Femur (tissue), 1 donor: Measurements from ENCODE around the gene RTN4RL1.

Experiments
- DNase-seq: peaks from one replicate; pipeline ENCODE4 v3.0.0-alpha.2; 2017

The RTN4RL1 gene, protein sequence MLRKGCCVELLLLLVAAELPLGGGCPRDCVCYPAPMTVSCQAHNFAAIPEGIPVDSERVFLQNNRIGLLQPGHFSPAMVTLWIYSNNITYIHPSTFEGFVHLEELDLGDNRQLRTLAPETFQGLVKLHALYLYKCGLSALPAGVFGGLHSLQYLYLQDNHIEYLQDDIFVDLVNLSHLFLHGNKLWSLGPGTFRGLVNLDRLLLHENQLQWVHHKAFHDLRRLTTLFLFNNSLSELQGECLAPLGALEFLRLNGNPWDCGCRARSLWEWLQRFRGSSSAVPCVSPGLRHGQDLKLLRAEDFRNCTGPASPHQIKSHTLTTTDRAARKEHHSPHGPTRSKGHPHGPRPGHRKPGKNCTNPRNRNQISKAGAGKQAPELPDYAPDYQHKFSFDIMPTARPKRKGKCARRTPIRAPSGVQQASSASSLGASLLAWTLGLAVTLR

DNA sequence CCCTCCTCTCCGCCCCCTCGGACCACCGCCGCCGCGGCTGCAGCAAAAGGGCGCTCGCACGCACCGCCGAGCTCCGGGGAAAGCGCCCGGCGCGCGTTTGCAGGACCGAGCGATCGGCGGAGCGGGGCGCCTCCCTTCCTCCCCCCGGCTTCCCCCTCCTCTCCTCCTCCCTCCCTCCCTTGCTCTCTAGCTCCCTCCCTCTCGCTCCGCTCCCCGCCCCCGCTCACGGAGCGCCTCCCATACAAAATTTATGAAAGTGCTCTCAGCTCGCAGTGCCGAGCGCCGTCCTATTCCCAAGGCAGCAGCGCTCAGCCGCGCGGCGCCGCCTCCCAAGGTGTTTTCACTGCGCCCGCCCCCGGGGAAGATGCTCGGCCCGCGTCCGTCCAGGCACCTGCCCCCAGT, at the start of gene RTN4RL1:
Gene RTN4RL1, minus strand, starts transcription at position 115 of the 402 bp plus-strand sequence. CDS start 469 bp downstream, outside the sequence.
- peak; percentile 68 for DNase-seq

DNA sequence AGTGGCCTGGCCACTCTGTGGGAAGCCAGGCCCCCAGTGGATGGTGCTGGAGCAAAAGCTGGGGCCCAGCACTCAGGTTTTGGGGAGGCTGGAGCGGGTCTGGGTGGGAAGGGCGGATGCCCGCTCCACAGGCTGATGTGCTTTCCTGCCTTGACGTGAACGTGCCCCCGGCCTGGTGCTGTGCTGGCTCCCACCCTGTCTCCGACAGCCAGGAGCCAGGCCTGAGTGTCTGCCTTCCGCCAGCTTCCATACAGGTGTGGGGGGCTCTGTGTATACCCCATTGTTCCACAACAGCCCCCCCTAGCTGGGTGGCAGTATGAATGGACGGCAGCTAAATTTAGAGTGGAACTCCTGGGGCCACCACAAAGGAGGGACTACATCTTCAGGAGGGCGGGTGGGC, 49.8 kb upstream of the RTN4RL1 start:
- DNase-seq = no peak

DNA sequence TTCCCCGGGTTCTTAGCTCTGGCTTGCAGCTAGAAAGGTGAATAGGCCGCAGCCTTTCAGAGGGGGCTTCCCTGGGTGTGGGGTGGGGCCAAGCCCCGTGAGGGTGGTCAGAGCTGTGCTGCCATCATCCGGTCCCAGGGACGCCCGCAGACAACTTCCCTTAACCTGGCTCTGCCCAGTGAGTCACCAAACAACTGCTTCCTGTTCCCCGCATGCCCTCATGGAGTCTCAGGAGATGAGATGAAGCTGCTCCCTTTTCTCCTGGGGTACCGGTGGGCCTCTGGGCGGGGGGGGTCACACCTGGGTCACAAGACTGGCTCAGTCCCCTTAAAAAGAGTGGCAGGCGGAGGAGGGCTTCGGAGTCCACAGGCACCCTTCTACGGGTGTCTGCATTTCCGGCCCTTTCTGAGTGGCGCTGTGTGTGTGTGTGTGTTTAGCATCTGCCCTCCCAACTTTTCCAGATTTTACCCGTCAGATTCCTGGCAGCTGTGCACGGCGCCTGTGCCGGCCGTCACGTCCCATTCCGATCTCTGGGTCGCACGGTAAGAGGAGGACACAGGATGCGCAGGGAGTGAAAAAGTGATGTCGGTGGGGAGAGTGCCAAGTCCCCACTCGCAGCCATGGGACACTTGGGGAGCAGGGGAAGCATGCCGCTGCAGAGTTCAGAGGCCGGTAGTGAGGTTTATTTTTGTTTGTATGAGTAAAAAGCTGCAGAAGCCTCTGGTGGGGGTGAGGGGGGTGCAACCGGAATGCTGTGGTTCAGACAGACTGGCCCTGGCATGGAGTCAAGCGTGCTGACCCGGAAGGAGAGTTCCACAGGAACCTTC, 46.5 kb upstream of the RTN4RL1 start:
- DNase-seq = peak; percentile 56

DNA sequence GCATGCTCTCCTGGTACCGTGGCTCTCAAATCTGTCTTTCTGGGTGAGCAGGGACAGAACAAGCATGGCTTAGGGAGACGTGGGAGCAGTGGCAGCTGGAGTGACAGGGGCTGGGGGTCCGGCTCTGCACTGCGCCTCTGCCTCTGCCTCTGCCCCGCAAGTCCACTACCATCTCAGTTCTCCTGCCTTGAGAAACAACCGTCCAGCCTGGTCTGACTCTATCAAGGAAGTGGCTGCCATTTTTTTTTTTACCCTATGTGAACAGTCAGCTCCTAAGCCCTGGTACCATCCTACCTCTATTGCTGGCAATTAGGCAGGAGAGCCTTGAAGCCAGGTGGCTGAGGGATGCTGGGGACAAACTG, 45.9 kb upstream of the RTN4RL1 start:
- no peak for DNase-seq

DNA sequence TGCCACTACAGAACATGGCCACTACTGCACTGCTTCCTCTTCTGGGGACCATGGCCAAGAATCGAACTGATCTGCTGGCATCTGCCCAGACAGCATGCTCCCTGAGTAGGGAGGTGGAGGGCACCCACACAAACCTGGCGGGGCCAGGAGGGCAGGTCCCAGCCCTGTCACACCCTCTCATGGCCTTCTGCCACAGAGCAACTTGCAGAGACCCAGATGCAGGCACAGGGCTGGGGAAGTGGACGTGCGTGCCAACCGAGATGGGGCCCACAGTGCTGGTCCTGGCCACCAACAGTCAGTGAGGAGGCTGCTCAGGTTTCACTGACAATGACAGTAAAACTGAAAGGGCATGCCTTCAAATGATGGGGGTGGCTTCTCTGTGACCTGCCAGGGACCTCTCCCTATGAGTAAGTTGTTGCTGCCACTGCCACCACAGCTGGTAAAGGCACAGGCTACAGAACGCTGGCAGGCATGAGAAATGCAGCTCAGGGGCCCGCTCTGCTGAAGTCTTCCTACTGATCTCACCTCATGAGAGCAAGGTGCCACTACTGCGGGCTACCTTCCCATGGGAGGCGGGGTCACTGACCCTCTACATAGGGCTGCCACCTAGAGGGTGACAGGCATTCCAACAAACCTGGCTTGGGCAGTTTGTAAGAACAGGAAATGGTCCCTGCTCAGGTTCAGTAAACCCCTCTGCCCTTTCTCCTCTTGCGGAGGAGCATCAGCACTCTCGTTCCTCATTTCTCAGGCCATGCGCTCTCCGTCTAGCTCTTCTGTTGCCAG, 45.3 kb upstream of the RTN4RL1 start:
- DNase-seq = peak; percentile 25

DNA sequence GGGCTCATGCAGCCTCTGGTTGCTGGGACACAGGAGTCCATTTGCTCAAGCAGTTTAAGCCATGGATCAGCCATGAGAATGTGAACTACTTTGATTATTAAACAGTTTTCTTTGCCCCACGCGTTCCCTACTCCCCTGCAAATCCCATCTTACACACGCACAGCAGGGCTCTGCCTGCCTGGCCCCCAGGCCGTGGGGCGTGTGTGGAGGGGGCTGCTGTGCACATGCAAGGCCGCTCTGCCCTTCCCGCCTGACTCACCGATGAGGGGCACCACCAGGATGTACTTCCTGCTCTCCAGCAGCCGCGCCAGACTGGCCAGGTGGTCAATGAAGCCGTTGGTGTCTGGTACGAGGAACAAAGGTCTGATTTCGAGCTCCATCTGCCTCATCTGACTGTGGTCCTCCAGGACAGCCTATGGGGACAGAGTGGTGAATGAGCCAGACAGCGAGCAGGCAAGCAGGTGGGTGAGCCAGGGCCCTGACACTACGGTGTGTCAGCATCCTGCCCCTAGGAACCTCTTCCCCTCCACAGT, 43.5 kb upstream of the RTN4RL1 start:
- peak; percentile 42 for DNase-seq

DNA sequence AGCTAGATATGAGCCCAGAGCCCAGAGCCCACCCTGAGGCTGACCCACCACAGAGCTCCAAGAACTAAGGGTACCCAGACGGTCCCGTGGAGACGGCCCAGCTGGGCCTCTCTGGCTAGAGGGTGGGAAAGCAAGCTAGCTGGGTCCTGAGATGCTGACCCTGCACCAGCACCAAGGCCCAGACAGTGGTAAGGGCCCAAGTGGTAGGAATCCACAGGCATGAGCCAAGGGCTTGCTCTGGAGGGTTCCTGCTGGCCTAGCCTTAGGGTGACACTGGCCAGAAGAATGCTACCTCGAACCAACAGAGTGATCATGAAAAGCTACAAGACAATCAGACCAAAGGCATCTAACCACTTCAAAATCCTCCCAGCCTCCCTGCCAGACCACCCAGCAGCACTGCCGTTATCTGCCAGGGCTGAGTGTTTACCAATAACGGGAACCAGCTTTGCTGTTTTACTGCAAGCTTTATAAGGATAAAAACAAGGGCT, 42.9 kb upstream of the RTN4RL1 start:
- DNase-seq = peak; percentile 48

DNA sequence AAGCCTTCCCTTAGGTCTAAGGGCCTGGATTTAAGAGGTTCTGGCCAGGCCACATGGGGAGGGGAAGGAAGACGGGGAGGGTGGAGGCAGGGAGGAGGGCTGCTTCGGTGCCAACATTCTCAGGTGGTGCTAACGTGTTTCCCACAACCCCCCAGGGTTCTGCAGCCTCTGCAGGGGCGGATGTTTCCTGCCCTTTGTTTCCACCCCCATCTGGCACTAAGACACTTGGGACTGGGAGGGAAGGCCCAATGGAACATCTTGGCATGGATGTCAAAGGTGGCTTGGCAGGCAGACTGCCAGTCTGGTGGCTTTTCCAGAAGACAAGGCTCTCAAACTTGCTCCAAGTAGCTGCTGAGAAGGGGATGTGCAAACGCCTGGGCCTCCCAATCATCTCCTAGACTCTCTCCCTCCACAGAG, 42.5 kb upstream of the RTN4RL1 start:
- peak; percentile 53 for DNase-seq

DNA sequence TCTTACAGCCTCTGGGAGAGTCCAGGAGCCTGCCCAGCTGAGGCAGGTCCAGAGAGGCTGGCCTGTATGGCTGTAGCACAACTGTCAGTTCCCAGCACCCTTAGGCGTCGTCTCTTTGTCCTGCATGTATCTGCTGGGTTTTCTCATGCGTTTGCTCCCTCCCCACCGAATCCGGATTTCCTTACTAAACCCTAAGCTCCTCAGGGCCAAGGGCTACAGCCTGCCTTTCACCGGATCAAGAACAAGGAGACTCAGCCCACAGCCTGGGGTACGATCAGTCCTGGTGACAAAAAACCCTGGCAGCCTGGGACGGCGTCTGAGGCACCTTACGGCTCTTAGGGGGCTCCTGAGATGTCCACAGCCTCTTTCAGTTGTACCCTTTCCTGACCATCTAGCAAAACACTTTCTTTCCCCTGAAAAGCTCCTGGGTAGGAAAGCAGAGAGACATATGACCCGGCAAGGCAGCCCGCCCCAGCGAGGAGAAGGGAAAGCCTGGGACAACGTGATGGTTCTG, 42.0 kb upstream of the RTN4RL1 start:
- DNase-seq = peak; percentile 26

DNA sequence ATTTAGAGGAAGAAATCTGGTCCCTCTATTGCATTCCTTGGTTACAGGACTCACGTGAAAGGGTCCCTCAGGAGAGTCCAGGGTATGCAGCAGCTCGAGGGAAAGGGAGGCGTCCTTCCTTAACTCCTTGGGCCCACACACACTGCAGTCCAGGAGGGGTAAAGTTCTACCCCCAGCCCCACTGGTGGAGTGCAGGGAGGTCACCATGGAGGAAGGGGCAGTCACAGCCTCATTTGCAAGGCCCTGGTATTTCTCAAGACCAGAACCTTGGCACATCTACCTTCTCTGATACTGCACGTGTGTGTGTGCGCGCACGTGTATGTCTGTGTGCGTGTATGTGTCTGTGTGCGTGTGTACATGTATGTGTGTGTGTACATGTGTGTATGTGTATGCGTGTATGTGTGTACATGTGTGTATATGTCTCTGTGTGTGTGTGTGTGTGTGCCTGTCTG, 40.8 kb upstream of the RTN4RL1 start:
- DNase-seq = no peak

DNA sequence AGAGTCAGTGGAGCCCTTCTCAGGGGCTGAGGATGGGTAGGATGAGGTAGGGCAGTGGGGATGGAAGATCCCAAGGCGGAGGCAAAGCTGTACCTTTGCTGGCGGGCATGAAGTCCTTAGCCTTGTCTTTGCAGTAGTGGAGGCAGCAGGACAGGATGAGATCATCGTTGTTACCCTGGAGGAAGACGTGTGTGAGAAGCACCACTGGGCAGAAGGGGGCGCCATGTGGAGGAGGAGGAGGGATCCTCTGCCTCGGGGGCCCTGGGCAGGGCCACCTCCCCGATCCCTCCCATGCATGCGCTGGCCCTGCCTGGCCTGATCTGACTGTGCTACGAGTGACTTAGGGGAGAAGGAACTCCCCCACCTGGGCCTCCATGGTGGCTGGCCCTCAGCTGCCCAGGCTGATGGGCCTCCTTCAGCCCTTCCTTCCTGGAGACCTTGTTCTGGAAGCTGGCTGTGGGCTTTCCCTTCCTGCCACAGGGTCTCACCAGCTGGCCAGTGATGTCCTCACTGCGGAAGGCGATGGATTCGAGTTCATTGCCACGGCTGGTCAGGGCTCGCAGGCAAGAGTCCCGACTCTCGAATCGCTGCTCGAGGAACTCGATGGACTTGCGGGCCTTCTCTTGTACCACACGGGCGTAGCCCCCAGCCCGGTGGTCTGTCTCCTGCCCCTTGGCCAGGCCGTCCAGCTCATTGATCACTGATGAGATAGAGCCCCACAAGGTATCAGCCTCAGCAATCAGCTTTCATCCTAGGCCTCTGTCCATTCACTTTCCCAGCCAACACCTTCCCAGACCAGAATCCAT, 40.0 kb upstream of the RTN4RL1 start:
- DNase-seq = peak; percentile 69

DNA sequence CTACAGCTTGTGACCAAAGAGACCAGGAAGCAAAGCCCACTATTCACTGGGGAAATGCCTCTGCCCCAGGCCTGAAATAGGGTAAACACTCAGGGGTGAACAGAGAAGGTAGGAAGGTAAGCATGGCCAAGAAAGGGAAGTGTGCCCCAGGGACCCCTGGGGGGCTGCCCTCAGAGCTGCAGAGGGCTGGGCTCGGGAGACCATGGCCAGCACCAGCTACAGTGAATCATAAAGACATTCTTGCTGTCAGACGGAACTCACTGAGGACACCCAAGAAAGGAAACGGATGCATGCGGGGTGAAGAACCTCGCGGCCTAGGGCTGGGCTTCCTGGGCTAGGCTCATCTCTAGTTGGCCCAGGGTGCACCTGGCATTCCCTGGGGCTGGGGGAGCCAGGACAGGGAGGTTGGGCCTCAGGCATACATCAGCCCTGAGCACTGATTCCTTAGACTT, 39.4 kb upstream of the RTN4RL1 start:
- DNase-seq = peak; percentile 45

DNA sequence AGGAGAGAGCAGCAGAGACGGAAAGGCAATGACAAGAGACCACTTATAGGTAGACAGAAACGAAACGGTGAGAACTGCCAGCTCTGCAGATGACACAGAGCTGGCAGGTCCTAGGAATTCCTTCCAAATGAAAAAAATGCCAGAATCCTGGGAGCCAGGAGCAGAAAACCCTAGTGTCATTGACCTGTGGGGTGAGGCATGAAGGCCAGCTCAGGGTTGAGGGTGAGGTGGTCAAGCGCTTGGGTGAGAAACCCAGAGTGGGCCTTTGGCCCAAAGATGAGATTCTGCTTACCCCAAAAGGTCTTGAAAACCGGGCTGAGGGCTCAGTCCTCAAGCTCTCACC, 39.0 kb upstream of the RTN4RL1 start:
- DNase-seq = peak; percentile 19

DNA sequence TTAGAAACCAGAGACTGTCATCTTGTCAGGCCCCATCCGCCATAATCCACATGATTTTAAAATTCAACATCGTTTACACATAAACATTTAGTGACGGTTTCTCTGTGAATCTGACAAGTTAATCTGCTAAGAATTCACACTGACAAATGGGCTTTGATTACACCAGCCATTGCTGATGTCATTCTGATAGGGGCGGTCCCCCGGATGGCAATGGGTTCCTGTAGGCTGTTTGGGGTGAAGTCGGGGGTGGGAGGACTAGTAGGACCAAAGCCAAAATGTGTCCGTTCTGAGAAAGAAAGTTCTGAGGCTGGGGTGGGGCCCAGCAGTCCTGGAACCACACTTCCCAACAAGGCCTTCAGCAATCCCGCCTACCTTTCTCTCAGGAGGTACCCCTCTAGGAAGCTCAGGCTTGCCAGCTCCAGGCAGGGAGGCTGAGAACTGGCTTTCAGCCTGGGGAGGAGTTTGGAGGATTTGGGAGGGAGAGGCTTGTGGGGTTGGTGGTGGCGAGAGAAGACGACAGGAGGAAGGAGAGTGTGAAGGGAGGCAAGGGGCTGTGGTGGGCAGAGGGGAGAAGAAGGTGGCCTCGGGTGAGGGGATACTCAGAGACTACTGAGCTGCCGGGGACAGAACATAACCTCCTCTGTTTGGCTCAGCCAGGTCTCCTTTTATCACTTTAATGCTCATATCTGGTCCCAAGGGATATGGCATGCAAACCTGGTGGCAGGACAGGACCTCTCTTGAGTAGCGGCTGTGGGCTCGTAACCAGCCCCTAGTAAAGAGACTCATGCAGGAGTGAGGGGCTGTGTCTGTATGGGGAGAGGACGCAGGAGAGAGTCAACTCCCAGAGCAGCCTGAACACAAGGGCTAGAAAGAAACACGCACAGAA, 38.4 kb upstream of the RTN4RL1 start:
- peak; percentile 34 for DNase-seq

DNA sequence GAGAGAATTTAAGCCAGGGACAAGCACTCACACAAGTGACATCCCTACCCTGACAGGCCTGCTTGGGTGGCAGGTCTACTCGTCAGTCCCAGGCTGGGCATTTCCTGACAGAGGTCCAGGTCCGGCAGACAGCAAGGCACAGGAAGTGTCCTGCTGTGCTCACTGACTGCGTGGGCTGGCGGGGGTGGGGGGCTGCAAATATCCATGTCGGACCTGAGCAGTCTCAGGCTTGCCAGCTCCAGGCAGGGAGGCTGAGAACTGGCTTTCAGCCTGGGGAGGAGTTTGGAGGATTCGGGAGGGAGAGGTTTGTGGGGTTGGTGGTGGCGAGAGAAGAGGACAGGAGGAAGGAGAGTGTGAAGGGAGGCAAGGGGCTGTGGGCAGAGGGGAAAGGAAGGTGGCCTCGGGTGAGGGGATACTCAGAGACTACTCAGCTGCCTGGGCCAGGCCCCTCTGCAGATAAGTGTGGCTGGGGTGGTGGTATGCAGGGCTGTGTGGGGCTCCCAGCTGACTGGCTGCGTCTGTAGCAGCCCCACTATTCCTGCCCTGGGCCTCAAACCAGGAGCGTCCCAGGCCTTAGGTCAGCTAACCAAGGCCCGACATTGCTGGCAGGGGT, 37.5 kb upstream of the RTN4RL1 start:
- peak; percentile 66 for DNase-seq

DNA sequence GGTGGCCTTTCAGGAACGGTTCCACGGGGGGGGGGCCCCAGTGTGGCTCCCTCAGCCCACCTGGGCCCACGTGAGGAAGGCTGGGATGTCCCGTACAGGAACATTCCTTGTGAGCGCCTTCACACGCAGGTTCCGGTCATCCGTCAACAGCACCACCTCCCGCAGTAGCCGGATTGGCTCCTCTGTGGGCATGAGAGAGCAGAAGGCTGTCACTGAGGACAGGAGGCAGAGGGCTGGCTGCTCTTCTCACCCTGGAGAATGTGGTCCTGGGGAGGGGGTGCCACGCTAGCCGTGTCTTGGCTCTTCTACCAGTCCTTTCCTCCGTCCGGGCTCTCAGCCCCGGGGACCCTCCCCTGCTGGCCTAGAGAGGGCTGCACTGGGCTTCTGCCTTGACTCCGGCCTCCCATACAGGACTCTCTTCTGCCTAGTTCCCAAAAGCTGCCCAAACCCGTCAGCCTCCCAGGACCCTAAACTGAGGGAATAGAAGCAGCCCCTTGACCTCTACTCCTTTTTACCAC, 36.4 kb upstream of the RTN4RL1 start:
- DNase-seq = peak; percentile 28

DNA sequence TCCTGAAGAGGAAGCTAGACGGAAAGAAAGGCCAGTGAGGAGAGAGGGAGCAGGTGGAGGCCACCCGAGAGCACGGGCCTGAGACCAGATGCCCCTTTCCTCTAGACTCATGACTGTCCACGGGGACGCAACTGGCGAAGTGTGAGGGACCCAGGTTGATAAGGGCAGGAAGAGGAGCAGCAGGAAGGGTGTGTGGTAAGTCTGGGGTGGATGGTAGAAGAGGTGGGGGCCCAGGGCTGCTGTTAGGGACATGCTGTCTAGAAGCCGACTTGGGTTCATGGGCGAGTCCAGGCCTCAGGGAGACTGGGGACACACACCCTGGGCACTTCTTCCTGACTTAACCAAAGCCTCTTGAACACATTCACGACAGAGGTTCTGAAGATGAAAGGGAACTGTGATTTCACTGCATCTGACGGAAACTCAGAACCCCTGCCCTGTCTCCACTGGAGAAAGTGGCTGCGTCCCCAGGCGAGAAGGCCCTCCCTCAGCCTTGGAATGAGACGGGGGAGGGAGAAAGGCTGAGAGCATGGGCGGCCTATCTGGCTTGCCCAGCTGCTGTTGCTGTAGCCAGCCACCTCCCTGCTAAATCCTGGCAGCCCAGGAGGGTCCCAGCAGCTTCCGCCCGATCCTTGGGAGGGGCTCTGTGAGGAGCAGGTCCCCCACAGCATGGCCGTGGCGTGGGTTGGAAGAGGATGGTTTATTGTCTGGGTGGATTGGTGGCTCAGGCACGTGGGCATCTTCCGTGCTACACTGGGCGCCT, 35.7 kb upstream of the RTN4RL1 start:
- DNase-seq = peak; percentile 42

DNA sequence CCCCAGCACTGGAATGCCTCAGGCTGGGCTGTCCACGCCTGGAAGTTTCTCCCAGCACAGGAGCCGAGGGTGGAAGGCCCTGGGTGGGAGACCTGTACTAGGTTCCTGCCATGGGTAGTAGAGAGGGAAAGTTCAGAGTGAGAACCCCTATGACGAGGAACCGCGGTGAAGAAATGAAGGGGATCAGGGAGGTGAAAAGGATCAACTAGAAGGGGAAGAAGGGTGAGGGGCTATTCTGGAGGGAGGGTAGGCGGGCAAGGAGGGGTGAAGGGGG, 35.2 kb upstream of the RTN4RL1 start:
- DNase-seq = no peak
